ENCODE results near the gene LRTM2.

Gene LRTM2

DNA sequence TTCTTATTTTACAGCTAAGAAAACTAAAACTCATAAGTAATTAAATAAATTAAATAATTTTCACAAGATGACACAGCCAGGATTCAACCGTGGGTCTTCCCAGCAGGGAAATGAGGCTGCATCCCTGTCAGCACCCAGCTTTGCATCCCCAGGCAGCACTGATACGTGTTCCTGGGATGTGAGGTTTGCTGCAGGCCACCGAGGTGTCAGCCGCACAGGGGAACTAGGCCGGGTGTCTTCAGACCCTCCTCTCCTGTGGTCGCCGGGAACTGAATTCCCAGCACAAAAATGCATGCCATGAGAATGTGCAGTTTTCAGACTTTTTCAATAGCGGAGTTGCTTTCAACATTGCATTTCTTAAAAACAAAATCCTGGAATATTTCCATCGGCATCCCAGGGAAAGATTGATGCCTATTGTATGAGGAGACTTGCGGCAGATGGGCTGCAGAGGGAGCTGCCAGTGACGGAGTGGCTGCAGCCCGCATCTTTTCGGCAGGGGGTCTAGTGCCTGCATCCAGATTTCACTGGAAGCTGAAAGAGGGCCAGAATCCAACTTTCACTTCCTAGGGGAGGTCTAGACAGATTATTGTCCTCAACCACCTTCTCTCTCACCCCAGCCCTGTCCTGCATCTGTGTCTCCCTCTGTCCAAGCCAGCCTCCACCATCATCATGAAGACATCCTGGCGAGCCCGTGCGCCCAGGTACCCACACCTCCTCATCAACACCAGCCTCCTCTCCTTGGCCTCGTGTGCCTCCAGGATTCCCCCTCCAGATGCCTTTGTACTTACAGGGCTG is 12.6 kb downstream of the LRTM2 start:
- peaks cover 77% of the 10 kb centered on the region for H3K27me3 Mint-ChIP-seq (ENCODE audit: low read depth, poor library complexity)
- no peaks in the 10 kb centered on the region for H3K9me3 Mint-ChIP-seq
- no peak overlapping the region for H3K4me3 Mint-ChIP-seq
- TF ChIP-seq, protein P1, sequence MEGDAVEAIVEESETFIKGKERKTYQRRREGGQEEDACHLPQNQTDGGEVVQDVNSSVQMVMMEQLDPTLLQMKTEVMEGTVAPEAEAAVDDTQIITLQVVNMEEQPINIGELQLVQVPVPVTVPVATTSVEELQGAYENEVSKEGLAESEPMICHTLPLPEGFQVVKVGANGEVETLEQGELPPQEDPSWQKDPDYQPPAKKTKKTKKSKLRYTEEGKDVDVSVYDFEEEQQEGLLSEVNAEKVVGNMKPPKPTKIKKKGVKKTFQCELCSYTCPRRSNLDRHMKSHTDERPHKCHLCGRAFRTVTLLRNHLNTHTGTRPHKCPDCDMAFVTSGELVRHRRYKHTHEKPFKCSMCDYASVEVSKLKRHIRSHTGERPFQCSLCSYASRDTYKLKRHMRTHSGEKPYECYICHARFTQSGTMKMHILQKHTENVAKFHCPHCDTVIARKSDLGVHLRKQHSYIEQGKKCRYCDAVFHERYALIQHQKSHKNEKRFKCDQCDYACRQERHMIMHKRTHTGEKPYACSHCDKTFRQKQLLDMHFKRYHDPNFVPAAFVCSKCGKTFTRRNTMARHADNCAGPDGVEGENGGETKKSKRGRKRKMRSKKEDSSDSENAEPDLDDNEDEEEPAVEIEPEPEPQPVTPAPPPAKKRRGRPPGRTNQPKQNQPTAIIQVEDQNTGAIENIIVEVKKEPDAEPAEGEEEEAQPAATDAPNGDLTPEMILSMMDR (IDR thresholded peaks at IDR 0.05) = no peak
- H3K36me3 Mint-ChIP-seq (ENCODE audit: low read depth) = no peaks in the 10 kb centered on the region
- H3K27ac Mint-ChIP-seq = no peak overlapping the region
- no peak for DNase-seq
- H3K4me1 Mint-ChIP-seq = peaks cover 51% of the 10 kb centered on the region

DNA sequence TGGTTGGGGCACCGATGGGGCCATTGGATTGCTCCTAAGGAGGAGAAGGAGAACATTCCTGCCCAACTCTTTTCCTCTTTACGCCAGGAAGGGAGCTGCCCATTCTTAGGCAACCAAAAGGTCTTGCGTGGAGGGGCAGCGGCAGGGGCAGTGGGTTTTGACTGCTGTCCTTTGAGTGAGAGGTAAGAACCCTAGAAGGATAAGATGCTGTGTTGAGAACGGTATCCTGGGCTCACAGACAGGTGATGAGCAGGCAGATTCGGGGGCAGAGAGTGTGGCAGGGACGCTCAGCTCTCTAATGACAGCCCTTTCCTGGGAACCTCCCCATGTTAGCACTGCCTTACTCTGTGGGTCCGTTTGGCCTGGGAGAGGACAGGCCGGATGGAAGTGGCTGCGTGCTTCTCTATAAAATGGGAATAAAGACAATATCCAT is 13.2 kb downstream of the LRTM2 start:
- no peaks in the 10 kb centered on the region for H3K36me3 Mint-ChIP-seq (ENCODE audit: low read depth)
- no peak overlapping the region for H3K27ac Mint-ChIP-seq
- TF ChIP-seq, protein P1 (IDR thresholded peaks at IDR 0.05) = no peak
- no peak for DNase-seq
- H3K4me1 Mint-ChIP-seq = peaks cover 52% of the 10 kb centered on the region
- H3K9me3 Mint-ChIP-seq = no peaks in the 10 kb centered on the region
- no peak overlapping the region for H3K4me3 Mint-ChIP-seq
- H3K27me3 Mint-ChIP-seq (ENCODE audit: low read depth, poor library complexity) = peaks cover 74% of the 10 kb centered on the region

DNA sequence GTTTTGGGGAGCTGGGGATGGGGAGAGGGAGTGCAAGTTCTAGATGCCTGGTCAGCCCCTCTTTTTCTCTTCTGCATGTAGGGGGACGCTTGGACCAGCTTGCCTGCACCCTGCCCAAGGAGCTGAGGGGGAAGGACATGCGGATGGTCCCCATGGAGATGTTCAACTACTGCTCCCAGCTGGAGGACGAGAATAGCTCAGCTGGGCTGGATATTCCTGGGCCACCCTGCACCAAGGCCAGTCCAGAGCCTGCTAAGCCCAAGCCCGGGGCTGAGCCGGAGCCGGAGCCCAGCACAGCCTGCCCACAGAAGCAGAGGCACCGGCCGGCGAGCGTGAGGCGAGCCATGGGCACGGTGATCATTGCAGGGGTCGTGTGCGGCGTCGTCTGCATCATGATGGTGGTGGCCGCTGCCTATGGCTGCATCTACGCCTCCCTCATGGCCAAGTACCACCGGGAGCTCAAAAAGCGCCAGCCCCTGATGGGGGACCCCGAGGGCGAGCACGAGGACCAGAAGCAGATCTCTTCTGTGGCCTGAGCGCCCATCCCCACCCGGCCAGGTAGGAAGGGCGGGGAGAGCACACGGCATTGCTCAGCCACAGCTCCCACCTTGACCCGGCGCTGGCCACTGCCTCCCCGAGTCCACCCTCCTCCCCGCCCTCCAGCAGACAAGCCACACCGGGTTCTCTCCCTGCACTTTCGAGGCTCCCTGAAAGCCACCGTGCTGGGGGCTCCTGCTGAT is 14.0 kb downstream of the LRTM2 start:
- Mint-ChIP-seq H3K4me3 (no peak overlapping the region), H3K9me3 (no peaks in the 10 kb centered on the region), H3K27ac (no peak overlapping the region), H3K36me3 (ENCODE audit: low read depth) (no peaks in the 10 kb centered on the region), H3K27me3 (ENCODE audit: low read depth, poor library complexity) (peaks cover 68% of the 10 kb centered on the region), H3K4me1 (peaks cover 52% of the 10 kb centered on the region)
- DNase-seq = no peak
- TF ChIP-seq, protein P1 (IDR thresholded peaks at IDR 0.05) = no peak

DNA sequence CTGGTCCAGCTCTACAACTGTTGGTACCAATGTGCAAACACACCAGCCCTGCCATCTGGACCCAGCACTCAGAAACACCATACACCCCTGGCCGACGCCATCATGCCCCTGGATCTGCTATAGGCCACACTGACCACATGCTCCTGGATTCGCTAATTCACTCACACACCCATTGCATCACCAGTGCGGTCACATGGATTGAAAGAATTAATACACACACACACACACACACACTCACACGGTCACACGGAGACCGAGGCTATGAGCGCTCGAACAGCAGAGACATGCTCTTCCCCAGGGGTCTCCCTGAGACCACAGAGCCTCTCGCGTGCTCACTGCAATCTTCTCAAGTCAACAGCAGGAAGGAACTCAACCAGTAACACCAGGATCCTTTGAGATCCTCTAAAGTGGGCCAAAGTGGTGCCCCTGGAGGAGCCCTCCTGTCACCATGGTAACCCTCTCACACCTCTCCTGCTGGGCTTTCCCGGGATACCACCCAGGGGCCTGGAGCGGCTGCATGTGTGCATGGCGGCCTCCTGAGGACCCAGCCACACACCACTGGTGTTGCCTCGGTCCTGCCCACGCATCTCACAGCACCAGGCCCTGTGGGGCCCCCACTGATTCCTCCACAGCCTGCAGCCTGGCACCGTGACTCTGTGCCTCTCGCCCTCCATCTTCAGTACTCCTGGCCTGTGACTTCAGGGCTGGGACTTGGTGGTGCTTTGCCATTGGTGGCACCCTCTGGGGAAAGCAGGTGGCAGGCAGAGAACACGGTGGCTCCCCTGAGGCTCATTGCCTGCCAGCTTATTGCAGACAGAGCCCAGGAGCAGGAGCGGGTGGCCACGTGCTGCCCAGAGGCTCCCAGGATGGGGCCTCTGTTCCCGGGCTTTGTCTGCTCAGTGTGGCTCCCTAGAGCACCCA is 15.1 kb downstream of the LRTM2 start:
- H3K4me1 Mint-ChIP-seq = peaks cover 63% of the 10 kb centered on the region
- H3K27ac Mint-ChIP-seq = no peak overlapping the region
- no peaks in the 10 kb centered on the region for H3K9me3 Mint-ChIP-seq
- no peak for DNase-seq
- peaks cover 61% of the 10 kb centered on the region for H3K27me3 Mint-ChIP-seq (ENCODE audit: low read depth, poor library complexity)
- H3K36me3 Mint-ChIP-seq (ENCODE audit: low read depth) = no peaks in the 10 kb centered on the region
- no peak overlapping the region for H3K4me3 Mint-ChIP-seq
- TF ChIP-seq, protein P1 (IDR thresholded peaks at IDR 0.05) = no peak

DNA sequence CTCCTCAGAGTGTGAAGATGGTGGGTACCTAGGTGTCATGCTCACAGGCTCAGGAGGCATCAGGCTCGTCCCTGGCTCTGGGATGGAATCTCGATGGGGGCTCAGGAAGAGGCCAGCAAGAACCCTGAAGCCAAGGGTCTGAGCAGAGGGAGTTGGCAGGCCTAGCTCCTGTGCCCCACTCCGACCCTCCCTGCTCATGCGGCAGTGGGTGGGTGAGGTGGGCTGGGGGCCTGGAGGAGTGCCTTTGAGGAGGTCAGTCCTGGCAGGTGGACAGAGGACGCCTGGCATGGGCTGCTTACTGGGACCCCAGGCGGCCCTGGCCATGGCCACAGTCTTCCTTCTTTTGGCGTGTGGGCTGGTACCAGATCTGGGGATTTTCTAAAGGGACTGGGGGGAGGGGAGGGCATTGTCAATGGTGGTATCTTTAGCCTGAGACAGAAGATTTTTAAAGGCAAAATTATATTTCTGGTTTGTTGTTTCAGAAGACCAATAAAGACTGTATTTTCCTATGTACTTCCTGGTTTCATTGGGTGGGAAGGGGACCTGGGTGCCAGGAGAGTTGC is 16.0 kb downstream of the LRTM2 start:
- peaks cover 56% of the 10 kb centered on the region for H3K27me3 Mint-ChIP-seq (ENCODE audit: low read depth, poor library complexity)
- no peak overlapping the region for H3K27ac Mint-ChIP-seq
- no peaks in the 10 kb centered on the region for H3K36me3 Mint-ChIP-seq (ENCODE audit: low read depth)
- no peak for DNase-seq
- TF ChIP-seq, protein P1 (IDR thresholded peaks at IDR 0.05) = no peak
- H3K4me1 Mint-ChIP-seq = peaks cover 64% of the 10 kb centered on the region
- H3K9me3 Mint-ChIP-seq = no peaks in the 10 kb centered on the region
- H3K4me3 Mint-ChIP-seq = no peak overlapping the region
